ENCODE results near the gene CFAP298.
"Not testable (repeated sequence)": the region's sequence is repeated elsewhere in the genome, so short reads cannot be mapped to it uniquely, and the experiment has no call there.

Gene CFAP298

GRCh38 chr21:32565856-32566465 is 46.2 kb downstream of the CFAP298 start:
- no peak for DNase-seq

- no peak for DNase-seq
Observed at GRCh38 chr21:32562915-32563314, 49.3 kb downstream of the CFAP298 start.

- DNase-seq, result no peak
Observed at GRCh38 chr21:32562426-32562825, 49.8 kb downstream of the CFAP298 start.

GRCh38 chr21:32561476-32561875 is 50.7 kb downstream of the CFAP298 start:
- not testable (repeated sequence) for DNase-seq

- no peak for DNase-seq
Observed at GRCh38 chr21:32560896-32561295, 51.3 kb downstream of the CFAP298 start.

- no peak for DNase-seq
Observed at GRCh38 chr21:32559006-32559610, 53.1 kb downstream of the CFAP298 start.

- DNase-seq, result no peak
Observed at GRCh38 chr21:32558106-32558505, 54.1 kb downstream of the CFAP298 start.

- no peak for DNase-seq
Observed at GRCh38 chr21:32554832-32555638, 57.1 kb downstream of the CFAP298 start.

GRCh38 chr21:32549886-32550285 is 62.3 kb downstream of the CFAP298 start:
- no peak for DNase-seq

- no peak for DNase-seq
Observed at GRCh38 chr21:32549440-32549839, 62.7 kb downstream of the CFAP298 start.
